Kidney tubule cell (primary cell): ENCODE results near the gene NLGN1.

Experiments
- DNase-seq: peaks from one replicate; pipeline ENCODE4 v3.0.0-alpha.2; 2018; ENCODE audit warnings: low spot score

NLGN1 gene

DNA sequence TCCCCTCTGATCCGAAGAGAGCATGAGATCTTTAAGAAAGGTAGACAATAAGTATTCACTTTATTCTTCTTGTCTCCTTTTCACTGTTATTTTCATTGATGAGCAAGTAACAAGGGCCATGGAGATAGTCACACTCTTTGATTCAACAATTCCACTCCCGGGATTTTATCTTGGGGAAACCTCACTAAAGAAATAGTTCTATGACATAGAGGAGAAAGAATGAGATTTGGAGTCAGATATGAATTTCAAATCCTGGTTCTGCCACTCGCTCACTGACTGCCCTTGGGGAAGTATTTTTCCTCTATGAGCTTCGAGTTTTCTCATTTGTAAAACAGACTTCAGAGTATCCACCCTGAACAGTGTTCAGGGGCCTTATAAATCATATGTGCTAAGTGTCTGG, 514.6 kb downstream of the NLGN1 start:
- peak; percentile 12 for DNase-seq

DNA sequence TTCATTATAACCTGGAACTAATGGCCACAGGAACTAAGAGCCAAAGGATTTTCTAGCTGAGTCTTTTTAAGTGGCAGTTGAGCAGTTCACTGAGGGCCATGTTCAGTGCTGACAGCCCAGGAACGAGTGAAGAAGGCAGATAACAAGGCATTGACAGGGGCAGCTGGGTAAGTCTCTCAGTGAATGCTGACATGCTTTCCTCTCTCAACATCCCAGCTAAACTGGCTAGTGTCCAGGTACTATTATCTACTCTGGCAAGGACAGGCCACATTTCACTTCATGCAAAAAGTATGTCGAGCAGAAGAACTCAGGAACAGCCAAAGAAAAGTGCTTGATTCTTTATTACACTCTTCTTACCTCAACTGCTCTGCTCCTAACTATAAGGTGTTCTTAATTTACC, 515.9 kb downstream of the NLGN1 start:
- peak; percentile 13 for DNase-seq

- DNase-seq, result peak; percentile 69
Observed at GRCh38 chr3:173913974-173914421, 516.5 kb downstream of the NLGN1 start.

GRCh38 chr3:173916799-173917198, 519.3 kb downstream of the NLGN1 start:
- DNase-seq, result no peak

DNA sequence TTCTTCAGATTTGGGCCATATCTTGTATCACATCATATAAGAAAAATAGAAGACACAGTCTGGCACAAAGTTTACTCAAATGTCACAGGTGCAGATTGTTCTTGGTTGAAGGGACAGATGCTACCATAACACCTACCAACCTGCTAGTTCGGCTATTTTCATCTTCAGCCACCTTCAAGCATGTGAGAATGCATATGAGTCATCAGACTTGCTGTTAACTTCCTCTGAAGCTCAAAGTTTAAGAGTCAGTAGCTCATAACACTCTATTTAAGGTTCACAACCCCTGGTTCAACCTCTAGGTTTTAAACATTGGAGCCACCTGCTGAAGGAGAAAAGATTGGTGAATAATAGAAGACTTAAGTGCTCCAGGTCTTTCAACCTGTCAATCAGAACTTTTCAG, 522.8 kb downstream of the NLGN1 start:
- peak; percentile 77 for DNase-seq

DNA sequence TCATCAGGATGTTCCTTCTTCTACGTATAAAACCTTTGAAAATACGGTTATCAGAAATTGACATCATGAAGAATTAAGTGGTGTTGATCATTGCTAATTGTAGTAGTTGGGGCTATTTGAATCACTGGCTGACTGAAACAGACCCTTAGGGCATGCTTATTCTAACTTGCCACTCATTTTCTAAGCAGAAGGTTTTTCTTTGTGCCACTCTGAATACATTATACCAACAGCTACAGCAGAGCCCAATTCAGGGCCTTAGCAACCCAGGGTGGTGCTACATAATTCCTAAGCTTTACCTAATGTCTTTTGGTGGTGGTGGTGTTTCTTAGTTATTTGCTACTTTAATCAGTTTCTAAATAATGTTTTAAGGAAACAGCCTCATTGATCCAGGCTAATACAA, 524.2 kb downstream of the NLGN1 start:
- DNase-seq, result no peak

GRCh38 chr3:173923204-173923603, 525.7 kb downstream of the NLGN1 start:
- DNase-seq, result no peak

- no peak for DNase-seq
Observed at GRCh38 chr3:173930251-173930650, 532.7 kb downstream of the NLGN1 start.

- peak; percentile 80 for DNase-seq
Observed at GRCh38 chr3:173932624-173933023, 535.1 kb downstream of the NLGN1 start.

- no peak for DNase-seq
Observed at GRCh38 chr3:173933113-173933512, 535.6 kb downstream of the NLGN1 start.

- DNase-seq, result no peak
Observed at GRCh38 chr3:173936316-173936715, 538.8 kb downstream of the NLGN1 start.

DNA sequence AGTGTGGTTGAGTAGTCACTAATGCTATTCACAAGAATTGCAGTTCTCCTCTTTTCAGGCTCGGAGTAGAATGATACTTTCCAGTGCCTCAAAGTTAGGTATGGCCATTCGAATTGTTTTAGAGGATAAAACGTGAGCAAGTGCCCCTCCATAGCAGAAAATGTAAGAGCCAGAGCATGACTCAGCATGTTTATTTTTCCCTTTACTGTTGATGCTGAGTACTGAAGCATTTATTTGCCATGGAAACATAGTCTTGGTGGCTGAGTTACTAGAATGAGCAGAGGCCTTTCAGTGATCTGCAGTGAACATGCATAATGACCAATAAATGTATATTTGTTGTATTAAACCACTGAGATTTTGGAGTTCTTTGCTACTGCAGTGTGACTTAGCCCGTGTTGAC, 540.6 kb downstream of the NLGN1 start:
- DNase-seq, result peak; percentile 74

DNA sequence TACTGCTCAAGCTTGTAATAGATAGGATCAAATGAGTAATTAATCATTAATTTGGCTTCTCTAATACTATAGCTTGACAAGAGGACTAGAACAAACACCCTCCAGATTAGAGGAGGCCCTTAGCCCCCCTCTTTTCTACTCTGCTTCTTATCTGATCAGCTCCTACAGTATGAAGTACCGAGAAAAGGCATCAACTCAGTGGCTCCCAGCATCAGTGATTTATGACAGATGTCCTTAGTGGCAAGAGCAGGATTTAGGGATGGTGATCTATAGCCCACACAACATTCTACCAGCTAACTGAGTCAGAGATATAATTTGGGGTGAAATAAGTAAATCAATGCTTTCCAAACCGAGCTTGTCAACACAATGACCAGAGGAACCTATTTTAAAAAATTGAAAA, 541.1 kb downstream of the NLGN1 start:
- peak; percentile 10 for DNase-seq

DNA sequence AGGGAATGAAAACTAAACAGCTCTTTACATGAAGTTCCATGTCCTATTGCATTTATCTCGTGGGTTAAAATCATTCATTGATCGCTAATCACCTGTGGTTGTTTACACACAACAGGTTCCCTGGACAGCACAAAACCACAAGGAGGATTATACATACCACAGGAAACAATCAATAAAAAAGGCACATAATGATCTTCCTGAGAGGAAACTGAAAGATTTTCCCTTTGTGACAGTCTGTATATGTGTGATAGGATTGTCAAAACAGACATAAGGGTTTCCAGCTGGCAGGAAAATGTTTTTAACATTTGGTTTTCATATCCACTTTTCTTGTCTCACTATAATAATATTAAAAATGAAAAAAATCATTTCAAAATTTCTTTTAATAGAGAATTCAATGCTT, 541.8 kb downstream of the NLGN1 start:
- no peak for DNase-seq

- DNase-seq, result no peak
Observed at GRCh38 chr3:173943264-173943663, 545.7 kb downstream of the NLGN1 start.

DNA sequence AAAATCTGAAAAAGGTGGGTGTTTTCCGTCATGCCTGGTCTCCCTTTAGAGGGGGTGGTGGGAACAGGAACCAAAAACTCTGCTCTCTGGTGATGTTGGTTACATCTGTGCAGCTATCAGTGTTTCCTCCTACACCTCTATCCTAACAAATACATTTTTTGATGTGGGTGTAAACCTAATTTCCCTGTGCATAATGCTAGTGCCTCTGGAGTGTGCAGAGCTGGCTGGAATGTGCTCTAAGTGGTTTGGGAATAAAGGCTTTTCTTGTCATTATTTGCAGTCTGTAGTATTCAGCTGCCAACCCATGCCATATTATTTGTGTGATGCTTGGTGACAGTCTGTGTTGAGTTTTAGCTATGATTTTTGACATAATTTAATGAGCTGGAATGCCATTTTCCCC, 547.6 kb downstream of the NLGN1 start:
- DNase-seq, result no peak

GRCh38 chr3:173945806-173946205, 548.3 kb downstream of the NLGN1 start:
- no peak for DNase-seq

- no peak for DNase-seq
Observed at GRCh38 chr3:173954647-173955046, 557.1 kb downstream of the NLGN1 start.

GRCh38 chr3:173957646-173958045, 560.1 kb downstream of the NLGN1 start:
- no peak for DNase-seq

- DNase-seq, result no peak
Observed at GRCh38 chr3:173958805-173959204, 561.3 kb downstream of the NLGN1 start.

- DNase-seq, result no peak
Observed at GRCh38 chr3:173970281-173970680, 572.7 kb downstream of the NLGN1 start.

DNA sequence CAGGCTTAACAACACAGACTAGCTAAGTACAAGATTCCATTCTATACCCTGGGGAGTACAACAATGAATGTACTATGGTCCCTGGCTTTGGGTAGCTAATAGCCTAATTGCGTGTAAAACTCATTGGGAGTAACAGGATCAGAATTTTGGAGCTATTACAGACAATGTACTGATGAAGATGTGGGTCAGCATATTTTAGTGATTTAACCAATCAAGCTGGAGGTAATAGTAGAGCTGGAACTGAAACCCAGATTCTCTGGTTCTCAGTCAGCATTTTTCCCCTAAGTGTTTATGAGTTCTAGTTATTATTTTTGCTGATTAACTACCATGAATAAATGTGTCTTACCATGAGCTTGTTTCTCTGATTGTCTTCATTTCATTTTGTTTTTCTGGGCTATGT, 578.7 kb downstream of the NLGN1 start:
- DNase-seq, result no peak

GRCh38 chr3:173977747-173978146, 580.2 kb downstream of the NLGN1 start:
- peak; percentile 70 for DNase-seq

DNA sequence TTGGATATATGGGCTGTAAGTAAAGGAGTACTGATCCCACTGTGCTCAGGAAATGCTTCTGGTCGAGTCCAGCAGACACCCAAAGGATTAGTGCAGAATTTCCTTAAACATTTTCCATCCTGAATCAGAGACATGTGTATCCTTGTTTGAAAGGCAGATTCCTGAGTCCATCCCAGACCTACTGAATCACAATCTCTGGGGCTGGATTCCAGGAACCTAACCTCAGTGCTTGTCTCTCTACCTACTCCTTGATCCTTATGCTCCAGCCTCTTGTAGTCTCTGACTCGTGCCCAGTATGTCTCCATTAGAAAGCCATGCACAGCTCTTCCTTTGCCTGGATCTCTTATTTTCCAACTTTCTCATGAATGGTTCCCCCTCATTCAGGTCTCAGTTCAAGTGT, 585.8 kb downstream of the NLGN1 start:
- peak; percentile 71 for DNase-seq

DNA sequence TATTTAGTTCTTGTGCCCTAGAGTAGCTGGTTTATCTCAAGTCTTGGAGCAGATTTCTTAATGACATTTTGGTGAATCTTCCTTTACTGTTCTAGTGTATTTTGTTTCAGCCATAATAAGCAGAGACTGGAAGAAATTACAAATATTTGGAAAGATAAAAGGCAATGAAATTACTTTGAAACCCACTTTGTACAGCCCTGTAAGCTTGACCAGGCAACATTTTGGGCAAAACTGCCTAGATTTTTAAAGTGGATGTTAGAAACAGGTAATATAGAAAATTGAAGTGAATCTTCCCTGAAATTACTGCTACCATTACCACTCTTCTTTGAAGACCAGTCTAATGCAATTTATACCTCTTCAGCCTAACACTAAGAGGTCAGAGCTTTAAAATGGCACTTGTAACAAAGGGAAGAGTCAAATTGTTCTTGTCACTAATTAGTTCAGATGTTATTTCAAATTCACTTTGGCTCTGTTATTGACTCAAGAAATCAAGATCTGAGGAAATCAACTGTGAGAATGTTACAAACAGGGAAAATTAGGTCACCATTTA, 589.4 kb downstream of the NLGN1 start:
- DNase-seq, result no peak
